Stomach (tissue), 9 donors: ENCODE measurements around the gene TF. TPM values are rescaled to one million over a fixed set of nuclear protein-coding genes. Genes with fewer than 3 reads are reported as not detected.

Experiments used
- DNase-seq, 2 donors: peaks; one replicate each; pipeline versions ENCODE4 v3.0.0 to v3.0.0-alpha.2; 2013 to 2019
- H3K27ac ChIP-seq, 5 donors: fragments of 200-600 bp in 4 of 5; sonication (generic) in 4 of 5; one replicate each; pipeline ENCODE4 v1.5.1; 2013 to 2019; ENCODE audit warnings: mild to moderate bottlenecking in 1 of 5, moderate library complexity in 1 of 5
- H3K27me3 ChIP-seq, 3 donors: fragments of 200-600 bp; sonication (generic); one replicate each; pipeline ENCODE4 v1.5.1; 2017 to 2019; ENCODE audit warnings: mixed run types in 1 of 3
- H3K36me3 ChIP-seq, 4 donors: fragments of 200-600 bp; sonication (generic); 1 replicate in 3 of 4; 2 replicates in 1 of 4; pipeline ENCODE4 v1.5.1; 2016 to 2019
- H3K4me1 ChIP-seq, 4 donors: fragments of 200-600 bp; sonication (generic); one replicate each; pipeline ENCODE4 v1.5.1; 2016 to 2019
- H3K4me3 ChIP-seq, 4 donors: fragments of 200-600 bp; sonication (generic) in 3 of 4; one replicate each; pipeline ENCODE4 v1.5.1; 2016 to 2019; ENCODE audit warnings: mild to moderate bottlenecking in 1 of 4
- H3K9me3 ChIP-seq, 4 donors: fragments of 200-600 bp; sonication (generic); one replicate each; pipeline ENCODE4 v1.5.1; 2016 to 2019
- CTCF ChIP-seq, 7 experiments: fragments of 450-650 bp in 4 of 7; fragments of 200-600 bp in 3 of 7; sonication (generic) in 3 of 7; IDR thresholded peaks; one replicate each; pipeline ENCODE4 v1.5.1; 2016 to 2019; ENCODE audit warnings: antibody characterized with exemption in 7 of 7, control low read depth in 2 of 7, mild to moderate bottlenecking in 1 of 7
- EP300 ChIP-seq: sonication (generic); formaldehyde crosslinking; IDR thresholded peaks from one replicate; pipeline ENCODE4 v1.6.1; 2017; ENCODE audit warnings: antibody characterized with exemption
- POLR2A ChIP-seq, 4 donors: fragments of 450-650 bp; IDR thresholded peaks; one replicate each; pipeline ENCODE4 v1.6.1; 2016; ENCODE audit warnings: antibody characterized with exemption in 4 of 4, control low read depth in 2 of 4, mild to moderate bottlenecking in 1 of 4, moderate library complexity in 1 of 4
- POLR2AphosphoS5 ChIP-seq, 3 donors: sonication (generic); formaldehyde crosslinking; IDR thresholded peaks; one replicate each; pipeline ENCODE4 v1.6.1; 2016; ENCODE audit warnings: antibody characterized with exemption in 3 of 3
- WGBS, 5 donors: extraction: QIAGEN DNeasy Blood & Tissue Kit in 3 of 5; methylation state at CpG; one replicate each; pipeline versions ENCODE4 v1.1.5 to v1.1.7; 2013 to 2018; 5-methylcytosine and 5-hydroxymethylcytosine counted together
- intact Hi-C: fragments of 100-400 bp; cut with DNase I; formaldehyde crosslinking; loops from one replicate; pipeline ENCODE4 v1.15.1; 2023; ENCODE audit warnings: low total_unique reads
- polyA plus RNA-seq, 3 donors: library from polyadenylated mRNA; stranded (reverse); fragments of 200-250 nt; gene quantifications; one replicate each; pipeline ENCODE4 v1.2.3, GENCODE V29; 2013
- total RNA-seq, 5 donors: library from RNA; depleted of rRNA; stranded (reverse); fragments of >200 nt; gene quantifications; one replicate each; pipeline versions ENCODE4 v1.1.0 to v1.2.3, GENCODE V29; 2014 to 2016
- donor health status: healthy with polysubstance abuse.
- donor health status: Bipolar disorder and iron deficiency.
- donor health status: healthy.

The TF gene
- total and polyA plus RNA-seq, 8 donors, result under 0.01 to 16.2 (median 0.68) TPM; not detected in 1

GRCh38 chr3:133754973-133755828 is 9.0 kb downstream of the TF start:
- H3K4me3 ChIP-seq, result no peak overlapping the region
- no peaks in the 10 kb centered on the region for H3K27me3 ChIP-seq
- TF ChIP-seq POLR2A (IDR thresholded peaks at IDR 0.05), result no peak
- no peak for TF ChIP-seq CTCF (IDR thresholded peaks at IDR 0.05)
- TF ChIP-seq POLR2AphosphoS5 (IDR thresholded peaks at IDR 0.05), result no peak
- TF ChIP-seq EP300, result no peak
- DNase-seq, result no peak
- H3K27ac ChIP-seq, result no peak overlapping the region
- intact Hi-C loops, result no loop called here
- 63 to 73% (median 67%) methylated on average over 9 to 10 of the region's 10 CpGs for WGBS, 5 donors
- no peaks in the 10 kb centered on the region for H3K36me3 ChIP-seq
- H3K9me3 ChIP-seq, result no peaks in the 10 kb centered on the region
- no peaks in the 10 kb centered on the region for H3K4me1 ChIP-seq

GRCh38 chr3:133756716-133757694 is 10.8 kb downstream of the TF start:
- DNase-seq, result no peak
- no peak for TF ChIP-seq CTCF (IDR thresholded peaks at IDR 0.05)
- TF ChIP-seq POLR2A (IDR thresholded peaks at IDR 0.05), result no peak
- no peak for TF ChIP-seq POLR2AphosphoS5 (IDR thresholded peaks at IDR 0.05)
- no peak for TF ChIP-seq EP300
- Histone ChIP-seq H3K27ac (no peak overlapping the region), H3K4me3 (no peak overlapping the region), H3K4me1 (no peaks in the 10 kb centered on the region), H3K36me3 (no peaks in the 10 kb centered on the region), H3K27me3 (no peaks in the 10 kb centered on the region), H3K9me3 (no peaks in the 10 kb centered on the region)
- intact Hi-C loops, result no loop called here
- 83 to 89% (median 84%) methylated on average over 17 to 20 of the region's 20 CpGs for WGBS, 5 donors

- H3K36me3 ChIP-seq, result no peaks in the 10 kb centered on the region
- H3K27ac ChIP-seq, result no peak overlapping the region
- DNase-seq, result no peak
- no peak for TF ChIP-seq POLR2A (IDR thresholded peaks at IDR 0.05)
- TF ChIP-seq POLR2AphosphoS5 (IDR thresholded peaks at IDR 0.05), result no peak
- TF ChIP-seq EP300, result no peak
- no peak for TF ChIP-seq CTCF (IDR thresholded peaks at IDR 0.05)
- H3K4me1 ChIP-seq, result no peaks in the 10 kb centered on the region
- intact Hi-C loops, result no loop called here
- H3K27me3 ChIP-seq, result no peaks in the 10 kb centered on the region
- no peaks in the 10 kb centered on the region for H3K9me3 ChIP-seq
- no peak overlapping the region for H3K4me3 ChIP-seq
- whole genome bisulfite sequencing, 5 donors, result 73 to 81% (median 79%) methylated on average over 6 of the region's 6 CpGs
These were observed 11.7 kb downstream of the TF start for GRCh38 chr3:133757701-133758567.

GRCh38 chr3:133758568-133758928 is 12.4 kb downstream of the TF start:
- H3K4me1 ChIP-seq, result no peaks in the 10 kb centered on the region
- H3K27ac ChIP-seq, result no peak overlapping the region
- TF ChIP-seq POLR2AphosphoS5 (IDR thresholded peaks at IDR 0.05) (no peak), CTCF (IDR thresholded peaks at IDR 0.05) (no peak), EP300 (no peak), POLR2A (IDR thresholded peaks at IDR 0.05) (no peak)
- no peaks in the 10 kb centered on the region for H3K36me3 ChIP-seq
- DNase-seq, result no peak
- H3K9me3 ChIP-seq, result no peaks in the 10 kb centered on the region
- intact Hi-C loops, result no loop called here
- 76 to 84% (median 82%) methylated on average over 1 of the region's 1 CpG for WGBS, 5 donors
- no peak overlapping the region for H3K4me3 ChIP-seq
- H3K27me3 ChIP-seq, result no peaks in the 10 kb centered on the region
